DMS 273 (cell line): Measurements from ENCODE around the gene CAVIN2.

Source experiments
- DNase-seq: peaks from one replicate; lab custom pipeline; 2025; ENCODE audit not compliant: unreplicated experiment; lab: John Stamatoyannopoulos, UW

Gene CAVIN2

GRCh38 chr2:191846515-191847476 is at the start of gene CAVIN2:
TSS of gene CAVIN2 (minus strand) at chr2:191847088. CDS start at chr2:191846925, 163 bp downstream.
- DNase-seq = peak; percentile 32

- no peak for DNase-seq
Measured at GRCh38 chr2:191895743-191896142, 48.9 kb upstream of the CAVIN2 start.

GRCh38 chr2:191895195-191895594 is 48.3 kb upstream of the CAVIN2 start:
- peak; percentile 19 for DNase-seq

- no peak for DNase-seq
Measured at GRCh38 chr2:191894681-191895147, 47.8 kb upstream of the CAVIN2 start.

GRCh38 chr2:191892391-191892790 is 45.5 kb upstream of the CAVIN2 start:
- peak; percentile 13 for DNase-seq

GRCh38 chr2:191891656-191892055 is 44.8 kb upstream of the CAVIN2 start:
- DNase-seq = no peak

- DNase-seq = no peak
Measured at GRCh38 chr2:191889931-191890330, 43.0 kb upstream of the CAVIN2 start.

- DNase-seq = no peak
Measured at GRCh38 chr2:191888400-191889166, 41.7 kb upstream of the CAVIN2 start.

- DNase-seq = peak; percentile 63
Measured at GRCh38 chr2:191885650-191886049, 38.8 kb upstream of the CAVIN2 start.

GRCh38 chr2:191885098-191885497 is 38.2 kb upstream of the CAVIN2 start:
- DNase-seq = peak; percentile 82

- no peak for DNase-seq
Measured at GRCh38 chr2:191881982-191882816, 35.3 kb upstream of the CAVIN2 start.

- DNase-seq = no peak
Measured at GRCh38 chr2:191878548-191879279, 31.8 kb upstream of the CAVIN2 start.

- DNase-seq = no peak
Measured at GRCh38 chr2:191877875-191878274, 31.0 kb upstream of the CAVIN2 start.

- no peak for DNase-seq
Measured at GRCh38 chr2:191875859-191876258, 29.0 kb upstream of the CAVIN2 start.

GRCh38 chr2:191870744-191871143 is 23.9 kb upstream of the CAVIN2 start:
- DNase-seq = peak; percentile 44

- peak; percentile 20 for DNase-seq
Measured at GRCh38 chr2:191869781-191870180, 22.9 kb upstream of the CAVIN2 start.

- peak; percentile 65 for DNase-seq
Measured at GRCh38 chr2:191869178-191869577, 22.3 kb upstream of the CAVIN2 start.

- no peak for DNase-seq
Measured at GRCh38 chr2:191867507-191867847, 20.6 kb upstream of the CAVIN2 start.

GRCh38 chr2:191866675-191867506 is 20.0 kb upstream of the CAVIN2 start:
- DNase-seq = no peak
